ENCODE measurements around the gene JPH3.
A peak's percentile ranks its signal among the peaks of the same experiment; 100 is the strongest.

JPH3 gene

DNA sequence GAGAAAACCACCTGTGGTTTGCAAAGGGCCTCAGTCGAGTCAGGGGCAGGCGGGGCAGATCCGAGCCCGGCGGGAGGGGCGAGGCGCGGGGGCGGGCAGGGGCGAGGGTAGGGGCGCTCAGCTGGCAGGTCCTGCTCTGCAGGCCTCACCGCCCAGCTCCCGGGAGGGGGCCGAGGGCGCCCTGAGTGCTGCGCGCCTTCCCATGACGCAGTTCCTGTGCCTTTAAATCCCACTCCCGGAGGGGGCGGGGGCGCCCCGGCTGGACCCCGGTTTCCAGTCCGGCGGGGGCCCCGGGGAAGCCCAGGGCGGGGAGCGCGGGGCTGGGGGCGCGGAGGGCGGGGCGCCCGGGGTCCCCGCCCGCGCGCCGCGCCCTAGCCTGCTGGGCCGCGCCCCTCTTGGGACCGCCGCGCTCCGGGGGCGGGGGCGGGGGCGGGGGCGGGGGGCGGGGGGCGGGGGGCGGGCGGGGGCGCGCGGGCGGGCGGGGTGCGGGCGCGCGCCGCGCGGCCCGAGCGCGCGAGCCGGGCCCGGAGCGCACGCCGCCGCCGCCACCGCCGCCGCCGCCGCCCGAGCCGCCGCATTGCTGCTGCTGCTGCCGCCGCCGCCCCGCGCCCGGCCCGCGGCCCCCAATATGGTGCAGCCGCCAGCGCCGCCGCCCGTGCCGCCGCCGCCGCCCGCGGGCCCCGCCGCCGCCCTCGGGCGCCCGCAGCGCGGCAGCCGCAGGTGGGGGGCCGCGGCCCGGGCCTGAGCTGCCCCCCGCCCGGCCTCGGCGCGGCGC, at the start of gene JPH3:
JPH3 (plus strand) TSS at position 508 of the 775 bp plus-strand sequence. CDS start 639 bp downstream, outside the sequence.
- no peak for DNase-seq (ENCODE audit: low read depth)

DNA sequence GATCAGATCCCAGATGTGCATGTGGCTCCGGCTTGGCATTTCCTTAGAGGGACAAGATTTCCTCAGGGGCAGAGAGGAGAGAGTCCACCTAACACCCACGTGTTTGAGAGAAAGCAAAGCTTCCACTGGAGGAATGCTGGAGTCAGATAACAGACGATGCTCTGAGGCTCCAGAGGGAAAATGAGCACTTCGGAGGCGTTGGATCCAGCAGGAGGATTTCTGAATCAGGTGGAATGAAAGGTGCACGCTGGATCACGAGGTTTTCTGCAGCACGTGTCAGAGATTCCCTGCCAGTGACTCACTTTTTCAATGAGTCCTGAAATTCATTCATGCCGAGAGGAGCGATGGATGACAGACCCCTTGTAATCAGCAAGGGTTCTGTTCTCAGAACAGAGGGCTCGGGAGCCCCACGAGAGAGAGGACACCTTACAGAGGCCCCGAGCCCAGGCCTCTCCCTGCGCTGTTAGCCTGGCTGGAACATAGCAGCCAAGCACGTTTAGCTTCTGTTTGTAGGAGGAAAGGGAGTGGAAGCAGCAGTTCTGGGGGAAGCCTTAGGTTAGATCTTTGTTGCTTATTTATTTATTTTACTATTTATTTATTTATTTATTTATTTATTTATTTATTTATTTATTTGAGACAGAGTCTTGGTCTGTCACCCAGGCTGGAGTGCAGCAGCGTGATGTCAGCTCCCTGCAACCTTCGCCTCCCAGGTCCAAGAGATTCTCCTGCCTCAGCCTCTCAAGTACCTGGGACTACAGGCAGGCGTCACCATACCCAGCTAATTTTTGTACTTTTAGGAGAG, 49.3 kb upstream of the JPH3 start:
- DNase-seq (ENCODE audit: low read depth): no peak

DNA sequence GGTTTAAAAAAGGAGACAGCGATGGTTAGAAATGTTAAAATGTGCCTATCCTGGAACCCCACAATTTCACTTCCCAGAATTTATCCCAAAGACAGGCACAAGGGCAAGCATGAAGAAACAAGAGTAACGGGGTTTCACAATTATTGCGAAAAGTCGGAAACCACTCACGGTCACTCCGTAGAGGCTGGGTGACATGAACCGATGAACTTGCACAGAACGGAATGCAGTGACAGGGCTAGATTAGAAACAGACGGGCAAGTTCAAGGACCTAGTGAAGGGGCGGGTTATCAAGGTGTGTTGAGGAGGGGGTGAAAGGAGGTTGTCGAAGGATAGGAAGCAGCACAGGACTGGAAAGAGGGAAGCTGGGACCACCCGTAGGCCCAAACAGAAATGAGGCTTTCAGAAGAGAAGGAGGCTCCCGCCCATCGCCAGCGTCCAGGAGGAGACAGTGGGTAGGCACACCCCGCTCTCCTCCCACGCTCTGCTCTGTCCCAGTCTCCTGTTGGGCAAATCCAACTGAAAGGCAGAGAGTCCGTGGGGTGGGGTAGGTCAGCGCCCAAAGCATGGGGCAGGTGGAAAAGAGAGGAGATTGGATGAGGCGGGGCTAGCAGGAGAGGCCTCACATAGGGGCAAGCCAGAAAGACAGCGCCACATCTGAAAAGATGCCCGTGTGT, 47.4 kb upstream of the JPH3 start:
- peak; percentile 54 for DNase-seq (ENCODE audit: low read depth)

DNA sequence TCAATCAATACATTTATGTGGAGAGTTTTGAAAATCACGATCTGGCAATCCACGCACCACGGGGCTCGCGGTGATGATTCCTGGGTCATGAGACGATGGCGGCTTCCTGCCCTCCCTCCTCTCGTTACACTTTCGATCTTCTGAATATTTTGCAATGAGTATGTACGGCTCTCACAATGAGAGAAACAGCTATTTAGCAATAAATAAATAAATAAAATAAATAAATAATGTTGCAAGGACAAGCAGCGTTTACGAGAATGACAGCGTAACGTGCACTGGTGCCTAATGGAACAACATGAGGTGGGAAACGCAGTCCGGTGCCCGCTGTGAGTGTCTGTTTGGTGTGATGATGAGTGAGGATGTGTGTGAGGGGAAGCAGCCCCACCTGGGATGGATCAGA, 46.7 kb upstream of the JPH3 start:
- DNase-seq (ENCODE audit: low read depth): no peak

DNA sequence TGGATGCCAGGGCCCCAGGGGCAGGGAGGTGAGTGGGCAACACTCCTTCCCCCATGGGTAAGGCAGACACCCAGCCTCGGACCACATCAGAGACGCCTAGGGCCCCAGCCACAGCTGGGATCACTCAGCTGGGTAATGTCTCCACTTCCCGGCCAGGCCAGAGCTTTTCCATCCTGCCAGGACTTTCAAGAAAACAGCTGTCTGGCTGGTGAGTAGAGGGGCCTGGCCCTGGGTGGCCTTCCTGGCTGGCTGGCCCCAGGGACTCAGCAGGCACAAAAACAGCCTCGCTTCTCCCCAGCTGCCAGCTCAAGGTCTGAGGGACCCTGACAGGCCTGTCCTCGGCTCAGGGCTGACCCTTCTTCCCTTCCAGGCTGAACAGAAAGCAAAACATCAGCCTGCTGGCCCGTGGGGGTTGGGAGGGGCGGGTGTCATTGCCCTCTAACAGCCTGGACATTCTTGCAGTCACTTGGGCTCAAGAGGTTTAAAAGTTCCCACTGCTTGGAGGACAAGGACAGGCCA, 45.3 kb upstream of the JPH3 start:
- DNase-seq (ENCODE audit: low read depth): peak; percentile 48

DNA sequence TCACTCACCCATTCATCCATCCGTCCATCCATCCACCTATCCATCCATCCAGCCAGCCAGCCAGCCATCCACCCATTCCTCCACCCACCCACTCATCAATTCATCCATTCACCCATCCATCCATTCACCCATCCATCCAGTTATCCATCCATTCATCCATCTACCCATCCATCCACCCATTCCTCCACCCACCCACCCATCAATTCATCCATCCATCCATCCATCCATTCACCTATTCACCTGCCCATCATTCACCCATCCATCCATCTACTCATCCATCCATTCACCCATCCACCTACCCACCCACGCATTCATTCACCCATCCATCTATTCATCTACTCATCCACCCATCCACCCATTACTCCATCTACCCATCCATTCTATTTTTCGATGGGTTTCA, 43.6 kb upstream of the JPH3 start:
- DNase-seq (ENCODE audit: low read depth): no peak

DNA sequence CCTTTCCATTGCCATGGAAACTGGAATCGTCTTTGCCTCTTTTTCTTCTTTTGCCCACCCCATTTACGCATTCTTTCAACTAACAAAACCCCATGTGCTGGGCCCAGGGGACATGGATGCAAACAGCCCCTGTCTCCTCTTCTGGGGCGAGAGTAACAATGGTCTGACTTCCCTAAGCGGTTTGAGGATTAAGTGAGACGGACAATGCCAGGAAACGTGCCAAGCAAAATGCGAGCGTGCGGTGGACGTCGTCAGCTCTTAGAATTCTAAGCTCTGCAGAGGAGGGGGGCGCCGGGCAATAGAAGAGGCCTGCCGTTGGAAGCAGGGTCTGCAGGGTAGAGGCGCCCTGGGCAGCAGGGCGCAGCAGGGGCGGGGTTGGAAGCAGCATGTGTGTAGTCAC, 42.4 kb upstream of the JPH3 start:
- DNase-seq (ENCODE audit: low read depth): no peak

DNA sequence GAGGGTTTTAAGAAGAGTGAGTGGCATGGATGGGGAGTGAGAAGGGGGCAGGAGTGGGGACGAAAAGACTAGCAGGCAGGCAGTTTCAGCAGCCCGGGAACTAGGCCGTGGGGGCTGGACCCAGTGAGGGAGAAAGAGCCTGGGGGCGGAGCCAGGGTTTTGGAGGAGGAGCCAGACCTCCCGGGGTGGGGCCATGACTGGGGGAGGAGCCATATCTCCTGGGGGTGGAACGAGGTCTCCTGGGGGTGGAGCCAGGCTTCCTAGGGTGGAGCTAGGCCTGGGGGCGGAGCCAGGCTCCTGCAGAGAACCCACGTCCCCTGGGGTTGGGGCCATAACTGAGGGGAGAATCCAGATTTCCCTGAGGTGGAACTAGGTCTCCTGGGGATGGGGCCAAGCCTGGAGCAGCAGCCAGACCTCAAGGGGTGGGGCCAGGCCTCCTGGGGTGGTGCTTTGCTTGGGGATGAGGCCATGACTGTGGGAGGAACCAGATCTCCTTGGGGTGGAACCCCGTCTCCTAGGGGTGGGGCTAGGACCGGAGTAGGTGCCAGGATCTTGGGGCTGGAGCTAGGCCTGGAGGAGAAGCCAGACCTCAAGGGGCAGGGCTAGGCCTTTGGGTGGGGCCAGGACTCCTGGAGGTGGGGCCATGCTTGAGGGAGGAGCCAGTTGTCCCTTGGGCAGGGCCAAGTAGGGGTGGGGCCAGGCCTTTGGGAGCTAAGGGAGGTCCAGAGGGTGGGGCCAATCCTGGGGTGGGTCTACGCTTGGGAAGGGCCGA, 41.7 kb upstream of the JPH3 start:
- no peak for DNase-seq (ENCODE audit: low read depth)

DNA sequence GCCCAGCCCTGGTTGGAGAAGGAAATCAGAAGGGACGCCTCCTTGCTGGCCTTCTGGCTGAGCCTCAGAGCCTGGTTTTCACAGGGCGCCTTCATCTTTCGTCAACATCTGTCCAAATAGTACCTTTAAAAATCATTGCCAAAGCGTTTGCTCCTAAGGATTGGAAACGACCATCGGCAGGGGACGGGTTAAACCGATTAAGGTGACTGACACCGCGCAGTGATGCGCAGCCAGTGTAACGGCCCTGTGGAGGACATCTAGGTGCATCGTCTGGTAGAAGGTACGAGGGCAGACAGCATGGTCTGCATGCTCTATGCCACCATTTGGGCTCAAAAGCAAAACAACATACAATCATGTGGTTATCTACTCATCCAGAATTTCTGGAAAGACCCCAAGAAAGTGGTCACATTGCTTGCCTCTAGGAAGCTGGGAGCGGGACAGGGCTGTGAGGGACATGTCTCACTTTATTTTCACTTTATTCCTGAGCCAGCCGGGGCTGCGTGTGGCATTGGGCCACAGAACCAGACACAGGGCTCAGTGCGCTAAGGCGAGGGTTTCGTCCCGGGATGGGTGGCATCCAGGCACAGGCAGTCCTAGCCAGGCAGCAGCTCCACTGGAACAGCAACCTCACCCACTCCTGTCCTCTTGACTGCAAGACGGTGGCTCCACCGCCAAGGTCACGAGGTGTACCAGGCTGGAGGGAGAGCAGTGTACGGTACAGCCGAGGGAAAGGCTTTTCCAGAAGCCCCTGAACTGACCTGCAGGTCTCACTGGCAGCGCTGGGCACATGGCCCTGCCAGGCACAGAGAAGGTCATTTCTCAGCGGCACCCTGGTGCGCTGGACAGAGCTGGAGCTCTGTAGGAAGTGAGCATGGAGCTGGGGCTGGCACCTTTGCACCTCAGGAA, 40.9 kb upstream of the JPH3 start:
- no peak for DNase-seq (ENCODE audit: low read depth)

DNA sequence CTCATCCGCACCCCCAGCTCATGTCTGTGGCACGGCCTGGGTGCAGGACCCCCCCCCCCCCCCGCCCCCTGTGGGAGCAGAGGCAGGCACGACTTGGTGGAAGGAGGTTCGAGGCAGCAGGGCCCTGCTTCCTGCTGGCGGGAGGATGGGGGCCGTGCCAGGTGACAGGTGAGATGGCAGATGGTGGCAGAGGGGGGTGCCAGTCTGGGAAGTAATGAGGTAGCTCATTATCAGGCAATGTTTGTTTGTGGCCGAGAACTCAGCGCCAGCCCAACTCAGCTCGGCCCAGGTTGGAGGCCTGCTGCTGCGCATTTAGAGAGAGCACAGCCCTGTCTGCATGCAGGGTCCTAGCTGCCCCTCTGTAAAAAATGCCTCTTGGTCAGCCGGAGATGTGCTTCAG, 40.1 kb upstream of the JPH3 start:
- no peak for DNase-seq (ENCODE audit: low read depth)

DNA sequence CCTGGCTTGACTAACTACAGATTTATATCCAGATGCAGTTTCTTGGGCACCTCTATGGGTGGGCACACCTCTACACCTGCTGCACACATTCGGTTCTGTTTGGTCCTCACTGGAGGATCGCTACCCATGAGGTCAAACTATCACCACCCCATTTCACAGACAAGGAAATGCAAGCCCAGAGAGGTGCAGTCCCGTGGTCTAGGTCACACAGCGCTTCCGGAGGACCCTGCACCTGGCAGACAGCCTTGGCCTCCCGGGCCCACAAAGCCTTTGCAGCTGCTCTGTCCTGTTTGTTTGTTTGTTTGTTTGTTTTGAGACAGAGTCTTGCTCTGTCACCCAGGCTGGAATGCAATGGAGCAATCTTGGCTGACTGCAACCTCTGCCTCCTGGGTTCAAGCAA, 39.3 kb upstream of the JPH3 start:
- DNase-seq (ENCODE audit: low read depth): no peak

DNA sequence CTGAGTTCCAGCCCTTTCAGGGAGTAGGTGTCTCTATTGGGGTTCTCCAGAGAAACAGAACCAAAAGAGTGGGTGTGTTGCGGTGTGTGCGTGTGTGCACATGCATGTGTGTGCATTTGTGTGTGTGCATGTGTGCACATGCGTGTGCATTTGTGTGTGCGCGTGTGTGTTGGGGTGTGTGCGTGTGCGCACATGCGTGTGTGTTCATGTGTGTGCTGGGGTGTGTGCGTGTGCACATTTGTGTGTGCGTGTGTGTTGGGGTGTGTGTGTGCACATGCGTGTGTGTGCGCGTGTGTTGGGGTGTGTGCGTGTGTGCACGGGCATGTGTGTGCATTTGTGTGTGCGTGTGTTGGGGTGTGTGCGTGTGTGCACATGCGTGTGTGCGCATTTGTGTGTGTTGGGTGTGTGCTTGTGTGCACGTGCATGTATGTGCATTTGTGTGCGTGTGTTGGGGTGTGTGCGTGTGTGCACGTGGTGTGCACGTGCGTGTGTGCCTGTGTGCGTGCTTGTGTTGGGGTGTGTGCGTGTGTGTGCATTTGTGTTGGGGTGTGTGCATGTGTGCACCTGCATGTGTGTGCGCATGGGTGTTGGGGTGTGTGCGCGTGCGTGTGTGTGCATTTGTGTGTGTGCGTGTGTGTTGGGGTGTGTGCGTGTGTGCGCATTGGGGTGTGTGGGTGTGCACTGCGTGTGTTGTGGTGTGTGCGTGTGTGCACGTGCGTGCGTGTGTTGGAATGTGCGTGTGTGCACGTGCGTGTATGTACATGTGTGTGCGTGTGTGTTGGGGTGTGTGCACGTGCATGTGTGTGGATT, 38.4 kb upstream of the JPH3 start:
- no peak for DNase-seq (ENCODE audit: low read depth)

DNA sequence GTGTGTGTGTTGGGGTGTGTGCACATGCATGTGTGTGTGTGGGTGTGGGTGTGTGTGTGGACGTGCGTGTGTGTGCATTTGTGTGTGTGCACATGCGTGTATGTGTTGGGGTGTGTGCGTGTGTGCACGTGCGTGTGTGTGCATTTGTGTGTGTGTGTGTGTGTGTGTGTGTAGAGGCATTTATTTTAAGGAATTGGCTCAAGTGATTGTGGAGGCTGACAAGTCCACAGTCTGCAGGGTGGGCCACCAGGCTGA, 37.9 kb upstream of the JPH3 start:
- DNase-seq (ENCODE audit: low read depth): no peak

DNA sequence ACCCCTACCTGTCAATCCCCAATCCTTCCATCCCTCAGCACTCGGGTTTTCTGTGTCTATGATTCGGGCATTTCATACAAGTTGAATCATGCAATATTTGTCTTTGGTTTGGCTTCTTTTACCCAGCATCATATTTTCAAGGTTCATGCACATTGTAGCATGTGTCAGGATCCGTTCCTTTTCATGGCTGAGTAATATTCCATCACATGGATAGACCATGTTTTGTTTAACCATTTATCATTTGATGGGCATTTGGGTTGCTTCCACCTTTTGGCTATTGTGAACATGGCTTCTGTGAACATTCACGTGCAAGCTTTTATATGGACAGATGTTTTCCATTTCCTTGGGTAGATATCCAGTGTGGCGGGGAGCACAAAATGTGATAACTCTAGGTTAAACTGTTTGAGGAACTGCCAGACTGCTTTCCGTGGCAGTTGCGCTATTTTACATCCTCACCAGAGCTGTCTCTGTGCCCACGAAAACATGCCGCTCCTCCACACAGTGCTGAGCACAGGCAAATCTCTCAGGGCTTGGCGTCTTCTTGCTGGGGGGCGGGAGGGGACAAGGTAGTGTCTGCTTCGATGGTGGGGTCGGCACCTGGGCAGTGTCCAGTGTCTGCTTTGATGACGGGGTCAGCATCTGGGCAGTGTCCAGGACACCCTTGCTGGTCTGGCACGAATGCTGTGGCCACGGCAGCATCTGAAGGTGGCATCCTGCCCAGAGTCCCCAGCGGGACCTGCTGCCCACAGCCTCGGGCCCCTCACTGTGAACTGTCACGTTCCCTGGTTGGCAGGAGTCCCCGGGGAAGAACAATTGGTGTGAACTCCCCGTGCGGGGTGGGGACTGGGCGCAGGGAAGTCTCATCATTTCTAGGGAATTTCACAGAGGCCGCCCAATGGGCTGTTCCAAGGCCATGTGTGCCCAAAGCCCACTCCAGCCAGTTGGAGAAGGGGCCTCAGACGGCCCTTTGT, 32.4 kb upstream of the JPH3 start:
- no peak for DNase-seq (ENCODE audit: low read depth)

DNA sequence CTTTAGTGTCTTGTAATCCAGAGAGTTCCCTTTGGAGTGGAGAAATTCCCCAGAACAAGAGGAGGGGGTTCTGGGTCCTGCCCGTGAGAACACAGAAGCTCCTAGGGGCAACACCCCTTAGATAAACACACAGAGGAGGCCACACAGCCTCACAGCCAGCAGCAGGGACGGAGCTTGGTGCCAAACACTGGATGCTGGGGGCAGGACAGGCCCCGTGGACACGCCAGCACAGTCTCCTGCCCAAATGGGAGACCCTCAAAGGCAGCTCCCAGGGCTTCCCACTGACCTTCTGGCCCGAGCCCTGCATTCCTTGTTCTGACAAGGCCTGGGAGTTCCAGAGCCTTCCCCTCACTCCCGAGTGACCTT, 31.8 kb upstream of the JPH3 start:
- no peak for DNase-seq (ENCODE audit: low read depth)

DNA sequence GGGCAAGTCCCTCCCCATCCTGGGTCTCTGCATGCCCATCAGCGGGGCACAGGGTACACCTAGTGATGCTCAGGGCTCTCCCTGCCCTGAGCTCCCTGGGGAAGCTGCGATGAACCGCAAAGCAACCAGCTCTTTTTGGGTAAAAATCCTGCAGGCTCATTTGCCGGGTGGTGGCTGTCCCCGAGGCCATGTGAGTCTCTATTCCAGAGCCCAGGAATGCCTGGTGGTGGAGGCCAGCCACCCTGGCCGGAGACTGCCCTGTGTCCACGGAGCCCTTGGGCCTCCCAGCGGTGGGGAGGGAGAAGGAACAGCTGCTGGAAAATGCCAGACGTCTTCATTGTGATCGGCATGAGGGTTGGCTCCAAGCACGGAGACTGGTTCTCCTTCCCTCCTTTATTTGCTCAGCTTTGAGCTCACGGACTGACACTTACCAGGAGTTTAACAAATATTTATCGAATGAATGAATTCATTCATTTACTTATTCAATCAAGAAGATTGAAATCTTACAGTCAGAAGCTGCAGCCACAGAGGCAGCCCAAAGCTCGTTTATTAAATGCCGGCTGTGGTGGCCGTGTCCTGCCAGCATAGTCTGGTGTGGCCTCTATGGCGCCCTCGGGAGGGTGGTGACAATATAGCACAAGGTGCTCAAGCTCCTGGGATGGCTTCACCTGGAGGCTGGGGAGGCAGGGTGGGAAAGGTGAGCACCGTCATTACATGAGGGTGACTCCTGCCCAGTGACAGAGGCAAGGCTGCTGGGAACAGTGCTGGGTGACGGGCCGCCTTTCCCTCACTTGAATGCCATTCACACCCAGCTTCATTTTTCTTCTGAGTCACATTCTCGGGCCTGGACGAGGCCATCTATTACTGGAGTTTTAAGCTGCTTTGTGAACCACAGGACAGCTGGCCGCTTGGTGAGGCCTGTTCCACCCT, 31.1 kb upstream of the JPH3 start:
- peak; percentile 62 for DNase-seq (ENCODE audit: low read depth)

DNA sequence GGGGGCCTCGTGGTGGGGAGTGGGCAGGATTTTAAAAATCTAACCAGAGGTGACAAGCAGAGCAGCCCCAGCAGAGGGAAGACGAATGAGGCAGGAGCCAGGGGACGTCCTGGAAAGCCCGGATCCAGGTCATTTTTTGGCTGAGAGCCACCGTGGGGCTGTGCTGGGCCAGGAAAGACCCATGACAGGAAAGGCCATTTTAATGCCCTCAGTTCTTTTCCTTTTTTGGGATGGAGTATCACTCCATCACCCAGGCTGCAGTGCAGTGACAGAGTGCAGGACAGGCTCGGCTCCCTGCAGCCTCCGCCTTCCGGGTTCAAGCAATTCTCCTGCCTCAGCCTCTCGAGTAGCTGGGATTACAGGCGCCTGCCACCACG, 30.5 kb upstream of the JPH3 start:
- DNase-seq (ENCODE audit: low read depth): no peak

DNA sequence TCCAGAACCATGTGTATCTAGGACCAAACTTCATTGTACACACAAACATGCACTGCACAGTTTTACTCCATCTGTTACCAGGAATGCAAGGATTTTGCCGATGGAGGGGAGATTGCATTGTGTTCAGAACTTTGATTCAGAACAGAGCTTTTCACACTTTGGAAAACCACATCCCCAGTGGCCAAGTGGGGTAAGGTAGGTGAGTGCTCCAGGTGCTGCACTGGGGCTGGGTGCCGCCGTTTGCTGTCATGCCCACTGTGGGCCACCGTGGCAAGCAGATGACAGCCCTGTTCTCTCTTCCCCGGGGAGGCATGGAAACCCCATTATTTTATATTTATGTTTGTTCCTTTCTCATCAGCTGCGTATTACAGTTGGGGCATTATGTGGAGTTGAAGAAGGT, 29.3 kb upstream of the JPH3 start:
- DNase-seq (ENCODE audit: low read depth): no peak
